Left hindlimb (tissue), 1 donor: ENCODE data around the gene ZDHHC11.
"Not testable (repeated sequence)": the region's sequence is repeated elsewhere in the genome, so short reads cannot be mapped to it uniquely, and the experiment has no call there.

ENCODE experiments used
- DNase-seq: peaks from one replicate; pipeline ENCODE4 v3.0.0-alpha.2; 2018

The ZDHHC11 gene

GRCh38 chr5:843371-843770 lies 7.4 kb downstream of the ZDHHC11 start:
- not testable (repeated sequence) for DNase-seq

GRCh38 chr5:842402-843221 lies 8.2 kb downstream of the ZDHHC11 start:
- peak; percentile 10 for DNase-seq

GRCh38 chr5:841531-842401 lies 9.0 kb downstream of the ZDHHC11 start:
- peak; percentile 18 for DNase-seq

GRCh38 chr5:840974-841435 lies 9.8 kb downstream of the ZDHHC11 start:
- DNase-seq: peak; percentile 19

GRCh38 chr5:840118-840973 lies 10.4 kb downstream of the ZDHHC11 start:
- DNase-seq: peak; percentile 22

GRCh38 chr5:838431-838851 lies 12.3 kb downstream of the ZDHHC11 start:
- peak; percentile 26 for DNase-seq

GRCh38 chr5:837621-838121 lies 13.1 kb downstream of the ZDHHC11 start:
- peak; percentile 20 for DNase-seq

GRCh38 chr5:835933-836612 lies 14.7 kb downstream of the ZDHHC11 start:
- DNase-seq: peak; percentile 16

GRCh38 chr5:834013-834412 lies 16.8 kb downstream of the ZDHHC11 start:
- DNase-seq: not testable (repeated sequence)

- DNase-seq: not testable (repeated sequence)
Observed at GRCh38 chr5:828194-828593, 22.6 kb downstream of the ZDHHC11 start.

GRCh38 chr5:825544-825943 lies 25.2 kb downstream of the ZDHHC11 start:
- not testable (repeated sequence) for DNase-seq

- no peak for DNase-seq
Observed at GRCh38 chr5:821504-821903, 29.3 kb downstream of the ZDHHC11 start.

GRCh38 chr5:820245-820644 lies 30.5 kb downstream of the ZDHHC11 start:
- no peak for DNase-seq

- no peak for DNase-seq
Observed at GRCh38 chr5:819078-819477, 31.7 kb downstream of the ZDHHC11 start.

GRCh38 chr5:816176-816575 lies 34.6 kb downstream of the ZDHHC11 start:
- DNase-seq: no peak

- no peak for DNase-seq
Observed at GRCh38 chr5:815449-815848, 35.3 kb downstream of the ZDHHC11 start.

- DNase-seq: not testable (repeated sequence)
Observed at GRCh38 chr5:813575-813974, 37.2 kb downstream of the ZDHHC11 start.

- not testable (repeated sequence) for DNase-seq
Observed at GRCh38 chr5:811384-811783, 39.4 kb downstream of the ZDHHC11 start.

GRCh38 chr5:807719-808514 lies 42.9 kb downstream of the ZDHHC11 start:
- DNase-seq: not testable (repeated sequence)

- no peak for DNase-seq
Observed at GRCh38 chr5:801472-801871, 49.3 kb downstream of the ZDHHC11 start.

GRCh38 chr5:801055-801454 lies 49.7 kb downstream of the ZDHHC11 start:
- DNase-seq: not testable (repeated sequence)
